ENCODE data around the gene DPYD.

DPYD gene

DNA sequence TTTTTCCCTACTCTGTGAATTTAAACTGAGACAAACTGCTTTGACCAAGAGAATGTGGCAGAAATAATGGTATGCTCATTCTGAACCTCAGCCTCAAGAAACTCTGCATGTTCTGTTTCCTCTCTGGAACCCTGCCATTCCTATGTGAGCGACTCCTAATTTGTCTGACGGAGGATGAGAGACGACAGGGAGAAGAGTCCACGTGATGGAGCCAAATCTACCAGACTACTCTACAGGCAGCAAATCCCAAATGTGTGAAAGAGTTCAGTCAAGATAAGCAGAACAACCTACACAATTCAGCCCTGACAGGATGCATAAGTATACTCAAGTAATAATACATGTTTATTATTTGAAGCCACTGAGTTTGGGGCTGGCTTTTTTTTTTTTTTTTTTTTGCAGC, 153.5 kb downstream of the DPYD start:
- H3K4me1 ChIP-seq (ENCODE audit: low read depth, poor library complexity, severe bottlenecking), result no peaks in the 10 kb centered on the region

DNA sequence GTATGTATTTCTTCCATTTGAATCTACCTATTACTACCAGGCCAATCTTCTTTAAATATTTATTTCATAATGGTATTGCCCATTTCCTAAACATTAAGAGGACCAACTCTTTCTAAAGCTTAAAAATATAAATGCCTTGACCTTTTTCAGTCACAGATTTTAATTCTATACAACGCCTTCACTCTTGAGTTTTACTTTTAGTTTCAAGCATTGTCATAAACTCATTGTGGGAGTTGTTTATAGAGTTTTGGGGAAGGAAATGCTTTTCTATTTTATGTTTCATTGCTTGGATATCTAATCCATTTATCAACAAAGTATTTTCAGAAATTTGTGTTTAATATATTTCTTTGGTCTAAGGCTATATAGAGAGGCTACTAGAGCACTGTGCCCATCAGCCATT, 155.8 kb downstream of the DPYD start:
- H3K79me2 ChIP-seq (ENCODE audit: insufficient read depth, low read depth), result no peaks in the 10 kb centered on the region

More for the DNA sequence above, 153.5 kb downstream of the DPYD start:
- Histone ChIP-seq H4K20me1 (ENCODE audit: insufficient read depth) (no peaks in the 10 kb centered on the region), H3K4me2 (no peak overlapping the region), H3K36me3 (ENCODE audit: insufficient read depth) (no peaks in the 10 kb centered on the region), H3K27ac (no peak overlapping the region), H3K9ac (no peak overlapping the region), H3K79me2 (ENCODE audit: insufficient read depth, low read depth) (no peaks in the 10 kb centered on the region), H3K4me3 (IDR thresholded peaks at IDR 0.05; ENCODE audit: insufficient read depth, low read depth, low read length) (no peak overlapping the region), H2AFZ (ENCODE audit: low read depth) (no peak overlapping the region), H3K27me3 (ENCODE audit: insufficient read depth, low read depth) (no peaks in the 10 kb centered on the region)
- TF ChIP-seq, protein P1, sequence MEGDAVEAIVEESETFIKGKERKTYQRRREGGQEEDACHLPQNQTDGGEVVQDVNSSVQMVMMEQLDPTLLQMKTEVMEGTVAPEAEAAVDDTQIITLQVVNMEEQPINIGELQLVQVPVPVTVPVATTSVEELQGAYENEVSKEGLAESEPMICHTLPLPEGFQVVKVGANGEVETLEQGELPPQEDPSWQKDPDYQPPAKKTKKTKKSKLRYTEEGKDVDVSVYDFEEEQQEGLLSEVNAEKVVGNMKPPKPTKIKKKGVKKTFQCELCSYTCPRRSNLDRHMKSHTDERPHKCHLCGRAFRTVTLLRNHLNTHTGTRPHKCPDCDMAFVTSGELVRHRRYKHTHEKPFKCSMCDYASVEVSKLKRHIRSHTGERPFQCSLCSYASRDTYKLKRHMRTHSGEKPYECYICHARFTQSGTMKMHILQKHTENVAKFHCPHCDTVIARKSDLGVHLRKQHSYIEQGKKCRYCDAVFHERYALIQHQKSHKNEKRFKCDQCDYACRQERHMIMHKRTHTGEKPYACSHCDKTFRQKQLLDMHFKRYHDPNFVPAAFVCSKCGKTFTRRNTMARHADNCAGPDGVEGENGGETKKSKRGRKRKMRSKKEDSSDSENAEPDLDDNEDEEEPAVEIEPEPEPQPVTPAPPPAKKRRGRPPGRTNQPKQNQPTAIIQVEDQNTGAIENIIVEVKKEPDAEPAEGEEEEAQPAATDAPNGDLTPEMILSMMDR (conservative IDR thresholded peaks at IDR 0.05; ENCODE audit: low read depth, low read length), result no peak

DNA sequence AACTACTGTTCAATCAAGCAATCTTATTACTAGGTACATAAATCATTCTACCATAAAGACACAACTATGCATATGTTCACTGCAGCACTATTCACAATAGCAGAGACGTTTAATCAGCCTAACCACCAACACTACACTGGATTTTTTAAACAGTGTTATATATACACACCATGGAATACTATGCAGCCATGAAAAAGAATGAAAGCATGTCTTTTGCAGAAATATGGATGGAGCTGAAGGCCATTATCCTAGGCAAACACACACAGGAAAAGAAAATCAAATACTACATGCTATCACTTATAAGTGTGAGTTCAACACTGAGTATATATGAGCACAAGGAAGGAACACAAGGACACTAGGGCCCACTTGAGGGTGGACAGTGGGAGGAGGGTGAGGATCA, 159.2 kb downstream of the DPYD start:
- TF ChIP-seq, protein P1 (conservative IDR thresholded peaks at IDR 0.05; ENCODE audit: low read depth, low read length), result no peak
- H3K4me1 ChIP-seq (ENCODE audit: low read depth, poor library complexity, severe bottlenecking), result no peaks in the 10 kb centered on the region
- H2AFZ ChIP-seq (ENCODE audit: low read depth), result no peak overlapping the region
- H3K27me3 ChIP-seq (ENCODE audit: insufficient read depth, low read depth), result no peaks in the 10 kb centered on the region
- H4K20me1 ChIP-seq (ENCODE audit: insufficient read depth), result no peaks in the 10 kb centered on the region
- H3K79me2 ChIP-seq (ENCODE audit: insufficient read depth, low read depth), result no peaks in the 10 kb centered on the region
- H3K4me3 ChIP-seq (IDR thresholded peaks at IDR 0.05; ENCODE audit: insufficient read depth, low read depth, low read length), result no peak overlapping the region
- no peak overlapping the region for H3K27ac ChIP-seq
- no peak overlapping the region for H3K9ac ChIP-seq
- no peaks in the 10 kb centered on the region for H3K36me3 ChIP-seq (ENCODE audit: insufficient read depth)
- no peak overlapping the region for H3K4me2 ChIP-seq

More for the DNA sequence above, 155.8 kb downstream of the DPYD start:
- TF ChIP-seq, protein P1 (conservative IDR thresholded peaks at IDR 0.05; ENCODE audit: low read depth, low read length), result no peak
- H3K9ac ChIP-seq, result no peak overlapping the region
- H3K4me3 ChIP-seq (IDR thresholded peaks at IDR 0.05; ENCODE audit: insufficient read depth, low read depth, low read length), result no peak overlapping the region
- no peak overlapping the region for H3K4me2 ChIP-seq
- H2AFZ ChIP-seq (ENCODE audit: low read depth), result no peak overlapping the region
- H3K27ac ChIP-seq, result no peak overlapping the region
- no peaks in the 10 kb centered on the region for H3K4me1 ChIP-seq (ENCODE audit: low read depth, poor library complexity, severe bottlenecking)
- no peaks in the 10 kb centered on the region for H4K20me1 ChIP-seq (ENCODE audit: insufficient read depth)
- H3K27me3 ChIP-seq (ENCODE audit: insufficient read depth, low read depth), result no peaks in the 10 kb centered on the region
- H3K36me3 ChIP-seq (ENCODE audit: insufficient read depth), result no peaks in the 10 kb centered on the region

DNA sequence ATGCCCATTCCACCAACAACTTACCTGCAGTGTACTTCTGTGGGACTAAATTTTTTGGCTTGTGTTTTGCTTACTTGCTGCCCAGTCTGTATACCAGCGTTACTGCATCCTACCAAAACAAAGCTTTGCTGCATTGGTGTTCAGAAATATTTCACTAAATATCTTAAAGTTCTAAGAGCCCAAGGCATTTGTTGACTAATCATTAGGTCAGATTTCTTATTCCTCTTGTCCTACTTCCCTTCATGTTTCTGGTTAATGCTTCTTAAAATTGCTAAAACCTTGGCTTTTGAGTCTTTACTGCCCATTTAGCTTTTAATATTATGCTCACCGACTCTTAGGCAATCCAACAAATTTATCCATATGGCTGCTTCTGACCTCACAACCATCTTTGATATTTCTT, 161.8 kb downstream of the DPYD start:
- H3K27me3 ChIP-seq (ENCODE audit: insufficient read depth, low read depth), result no peaks in the 10 kb centered on the region
- H4K20me1 ChIP-seq (ENCODE audit: insufficient read depth), result no peaks in the 10 kb centered on the region
- H3K4me2 ChIP-seq, result no peak overlapping the region
- H3K27ac ChIP-seq, result no peak overlapping the region
- no peak overlapping the region for H2AFZ ChIP-seq (ENCODE audit: low read depth)
- H3K36me3 ChIP-seq (ENCODE audit: insufficient read depth), result no peaks in the 10 kb centered on the region
- H3K4me3 ChIP-seq (IDR thresholded peaks at IDR 0.05; ENCODE audit: insufficient read depth, low read depth, low read length), result no peak overlapping the region
- H3K79me2 ChIP-seq (ENCODE audit: insufficient read depth, low read depth), result no peaks in the 10 kb centered on the region
- H3K9ac ChIP-seq, result no peak overlapping the region
- TF ChIP-seq, protein P1 (conservative IDR thresholded peaks at IDR 0.05; ENCODE audit: low read depth, low read length), result no peak
- no peaks in the 10 kb centered on the region for H3K4me1 ChIP-seq (ENCODE audit: low read depth, poor library complexity, severe bottlenecking)
